ENCODE measurements around the gene CELA2A.

DNA sequence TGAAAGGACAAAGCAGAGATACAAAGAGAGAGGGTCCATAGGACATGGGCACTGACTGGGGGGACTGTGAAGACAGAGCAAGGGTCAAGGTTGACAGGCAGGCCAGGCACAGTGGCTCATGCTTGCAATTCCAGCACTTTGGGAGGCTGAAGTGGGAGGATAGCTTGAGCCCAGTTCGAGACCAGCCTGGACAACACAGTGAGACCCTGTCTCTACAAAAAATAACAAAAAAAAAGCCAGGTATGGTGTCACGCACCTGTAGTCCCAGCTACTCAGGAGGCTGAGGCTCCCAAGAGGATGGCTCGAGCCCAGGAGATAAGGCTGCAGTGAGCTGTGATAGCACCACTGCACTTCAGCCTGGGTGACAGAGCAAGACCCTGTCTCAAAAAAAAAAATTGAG is 63.1 kb downstream of the CELA2A start:
- TF ChIP-seq, protein P1, sequence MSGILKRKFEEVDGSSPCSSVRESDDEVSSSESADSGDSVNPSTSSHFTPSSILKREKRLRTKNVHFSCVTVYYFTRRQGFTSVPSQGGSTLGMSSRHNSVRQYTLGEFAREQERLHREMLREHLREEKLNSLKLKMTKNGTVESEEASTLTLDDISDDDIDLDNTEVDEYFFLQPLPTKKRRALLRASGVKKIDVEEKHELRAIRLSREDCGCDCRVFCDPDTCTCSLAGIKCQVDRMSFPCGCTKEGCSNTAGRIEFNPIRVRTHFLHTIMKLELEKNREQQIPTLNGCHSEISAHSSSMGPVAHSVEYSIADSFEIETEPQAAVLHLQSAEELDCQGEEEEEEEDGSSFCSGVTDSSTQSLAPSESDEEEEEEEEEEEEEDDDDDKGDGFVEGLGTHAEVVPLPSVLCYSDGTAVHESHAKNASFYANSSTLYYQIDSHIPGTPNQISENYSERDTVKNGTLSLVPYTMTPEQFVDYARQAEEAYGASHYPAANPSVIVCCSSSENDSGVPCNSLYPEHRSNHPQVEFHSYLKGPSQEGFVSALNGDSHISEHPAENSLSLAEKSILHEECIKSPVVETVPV (CRISPR knock-in tag; IDR thresholded peaks at IDR 0.05) = no peak
- TF ChIP-seq, protein P2, sequence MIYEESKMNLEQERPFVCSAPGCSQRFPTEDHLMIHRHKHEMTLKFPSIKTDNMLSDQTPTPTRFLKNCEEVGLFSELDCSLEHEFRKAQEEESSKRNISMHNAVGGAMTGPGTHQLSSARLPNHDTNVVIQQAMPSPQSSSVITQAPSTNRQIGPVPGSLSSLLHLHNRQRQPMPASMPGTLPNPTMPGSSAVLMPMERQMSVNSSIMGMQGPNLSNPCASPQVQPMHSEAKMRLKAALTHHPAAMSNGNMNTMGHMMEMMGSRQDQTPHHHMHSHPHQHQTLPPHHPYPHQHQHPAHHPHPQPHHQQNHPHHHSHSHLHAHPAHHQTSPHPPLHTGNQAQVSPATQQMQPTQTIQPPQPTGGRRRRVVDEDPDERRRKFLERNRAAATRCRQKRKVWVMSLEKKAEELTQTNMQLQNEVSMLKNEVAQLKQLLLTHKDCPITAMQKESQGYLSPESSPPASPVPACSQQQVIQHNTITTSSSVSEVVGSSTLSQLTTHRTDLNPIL (CRISPR knock-in tag; IDR thresholded peaks at IDR 0.05; ENCODE audit: low read depth) = no peak
- no peak for TF ChIP-seq RARB (CRISPR knock-in tag; IDR thresholded peaks at IDR 0.05)
- TF ChIP-seq, protein P3, sequence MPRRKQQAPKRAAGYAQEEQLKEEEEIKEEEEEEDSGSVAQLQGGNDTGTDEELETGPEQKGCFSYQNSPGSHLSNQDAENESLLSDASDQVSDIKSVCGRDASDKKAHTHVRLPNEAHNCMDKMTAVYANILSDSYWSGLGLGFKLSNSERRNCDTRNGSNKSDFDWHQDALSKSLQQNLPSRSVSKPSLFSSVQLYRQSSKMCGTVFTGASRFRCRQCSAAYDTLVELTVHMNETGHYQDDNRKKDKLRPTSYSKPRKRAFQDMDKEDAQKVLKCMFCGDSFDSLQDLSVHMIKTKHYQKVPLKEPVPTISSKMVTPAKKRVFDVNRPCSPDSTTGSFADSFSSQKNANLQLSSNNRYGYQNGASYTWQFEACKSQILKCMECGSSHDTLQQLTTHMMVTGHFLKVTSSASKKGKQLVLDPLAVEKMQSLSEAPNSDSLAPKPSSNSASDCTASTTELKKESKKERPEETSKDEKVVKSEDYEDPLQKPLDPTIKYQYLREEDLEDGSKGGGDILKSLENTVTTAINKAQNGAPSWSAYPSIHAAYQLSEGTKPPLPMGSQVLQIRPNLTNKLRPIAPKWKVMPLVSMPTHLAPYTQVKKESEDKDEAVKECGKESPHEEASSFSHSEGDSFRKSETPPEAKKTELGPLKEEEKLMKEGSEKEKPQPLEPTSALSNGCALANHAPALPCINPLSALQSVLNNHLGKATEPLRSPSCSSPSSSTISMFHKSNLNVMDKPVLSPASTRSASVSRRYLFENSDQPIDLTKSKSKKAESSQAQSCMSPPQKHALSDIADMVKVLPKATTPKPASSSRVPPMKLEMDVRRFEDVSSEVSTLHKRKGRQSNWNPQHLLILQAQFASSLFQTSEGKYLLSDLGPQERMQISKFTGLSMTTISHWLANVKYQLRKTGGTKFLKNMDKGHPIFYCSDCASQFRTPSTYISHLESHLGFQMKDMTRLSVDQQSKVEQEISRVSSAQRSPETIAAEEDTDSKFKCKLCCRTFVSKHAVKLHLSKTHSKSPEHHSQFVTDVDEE (CRISPR knock-in tag; IDR thresholded peaks at IDR 0.05) = no peak
- no peak for TF ChIP-seq TOX (CRISPR knock-in tag; IDR thresholded peaks at IDR 0.05; ENCODE audit: borderline replicate concordance)
- TF ChIP-seq ZNF70 (CRISPR knock-in tag; IDR thresholded peaks at IDR 0.05) = no peak
